WTC11 (cell line): ENCODE measurements around the gene TBX4. TPM values are rescaled to one million over a fixed set of nuclear protein-coding genes. Genes with fewer than 3 reads are reported as not detected.

Experiments used
- ATAC-seq: fragments of 200-7000 bp; cut with Tn5 transposase; 2 replicates; pipeline ENCODE4 v1.10.0; 2021; ENCODE audit warnings: mild to moderate bottlenecking, moderate library complexity
- CTCF ChIA-PET: fragments of 300-600 bp; sonication (Branson Sonifier 250); formaldehyde crosslinking; loops from one replicate; lab custom pipeline; 2021; ENCODE audit warnings: antibody characterized with exemption; lab: Charles Lee
- POLR2A ChIA-PET: fragments of 350-600 bp; sonication (Branson Sonifier 250); formaldehyde crosslinking; loops from one replicate; lab custom pipeline; 2021; ENCODE audit warnings: antibody characterized with exemption; lab: Charles Lee
- DNase-seq: peaks from one replicate; pipeline ENCODE4 v3.0.0; 2021; ENCODE audit warnings: low spot score
- H3K27ac Mint-ChIP-seq: 2 replicates; pipeline ENCODE4 v1.8.0; 2021; ENCODE audit warnings: mixed read lengths
- H3K27me3 Mint-ChIP-seq: 2 replicates; pipeline ENCODE4 v1.8.0; 2021; ENCODE audit warnings: low read depth, mild to moderate bottlenecking, moderate library complexity, mixed read lengths
- H3K36me3 Mint-ChIP-seq: 2 replicates; pipeline ENCODE4 v1.8.0; 2021; ENCODE audit warnings: mixed read lengths
- H3K4me1 Mint-ChIP-seq: 2 replicates; pipeline ENCODE4 v1.8.0; 2022; ENCODE audit warnings: mixed read lengths
- H3K4me3 Mint-ChIP-seq: 2 replicates; pipeline ENCODE4 v1.8.0; 2021; ENCODE audit warnings: mild to moderate bottlenecking, moderate library complexity, mixed read lengths
- H3K9me3 Mint-ChIP-seq: 2 replicates; pipeline ENCODE4 v1.8.0; 2021; ENCODE audit warnings: mixed read lengths
- ETV6 ChIP-seq: sonication (generic); formaldehyde crosslinking; IDR thresholded peaks from 2 replicates; pipeline ENCODE4 v1.8.1; 2022; ENCODE audit warnings: mild to moderate bottlenecking, missing genetic modification reagents
- GABPB1 ChIP-seq: sonication (generic); formaldehyde crosslinking; IDR thresholded peaks from 2 replicates; pipeline ENCODE4 v1.8.1; 2023; ENCODE audit warnings: mild to moderate bottlenecking, missing genetic modification reagents
- IRF2 ChIP-seq: sonication (generic); formaldehyde crosslinking; IDR thresholded peaks from 2 replicates; pipeline ENCODE4 v1.8.0; 2022; ENCODE audit warnings: low read depth, missing genetic modification reagents, borderline replicate concordance
- SMAD3 ChIP-seq: sonication (generic); formaldehyde crosslinking; IDR thresholded peaks from 2 replicates; pipeline ENCODE4 v1.8.0; 2022; ENCODE audit warnings: missing genetic modification reagents, mild to moderate bottlenecking, borderline replicate concordance
- TP53 ChIP-seq: sonication (generic); formaldehyde crosslinking; IDR thresholded peaks from 2 replicates; pipeline ENCODE4 v1.8.1; 2023; ENCODE audit warnings: mild to moderate bottlenecking, missing genetic modification reagents
- ZNF423 ChIP-seq: fragments of 250-450 bp; sonication (Bioruptor Pico); IDR thresholded peaks from 2 replicates; pipeline ENCODE4 v2.1.2; 2022; ENCODE audit warnings: mild to moderate bottlenecking, moderate library complexity
- total RNA-seq: library from RNA; stranded (reverse); gene quantifications from 3 replicates; pipeline ENCODE4 v1.2.3, GENCODE V29; 2021
- TF ChIP-seq, protein P1 (sequence below): sonication (generic); formaldehyde crosslinking; IDR thresholded peaks from 2 replicates; pipeline ENCODE4 v1.8.1; 2022; ENCODE audit warnings: mild to moderate bottlenecking, moderate library complexity, missing genetic modification reagents
- TF ChIP-seq, protein P2 (sequence below): fragments of 250-450 bp; sonication (Bioruptor Pico); IDR thresholded peaks from 2 replicates; pipeline ENCODE4 v1.9.0; 2021; ENCODE audit warnings: mild to moderate bottlenecking
- TF ChIP-seq, protein P3 (sequence below): sonication (generic); formaldehyde crosslinking; IDR thresholded peaks from 2 replicates; pipeline ENCODE4 v1.8.0; 2022; ENCODE audit warnings: missing genetic modification reagents
- TF ChIP-seq, protein P4 (sequence below): sonication (generic); formaldehyde crosslinking; IDR thresholded peaks from 2 replicates; pipeline ENCODE4 v1.8.1; 2023; ENCODE audit warnings: mild to moderate bottlenecking, missing genetic modification reagents
- TF ChIP-seq, protein P5 (sequence below): sonication (generic); formaldehyde crosslinking; IDR thresholded peaks from 2 replicates; pipeline ENCODE4 v1.8.1; 2022; ENCODE audit warnings: missing genetic modification reagents, borderline replicate concordance

The TBX4 gene
- total RNA-seq, 1 experiment from 2014 or later = not detected

DNA sequence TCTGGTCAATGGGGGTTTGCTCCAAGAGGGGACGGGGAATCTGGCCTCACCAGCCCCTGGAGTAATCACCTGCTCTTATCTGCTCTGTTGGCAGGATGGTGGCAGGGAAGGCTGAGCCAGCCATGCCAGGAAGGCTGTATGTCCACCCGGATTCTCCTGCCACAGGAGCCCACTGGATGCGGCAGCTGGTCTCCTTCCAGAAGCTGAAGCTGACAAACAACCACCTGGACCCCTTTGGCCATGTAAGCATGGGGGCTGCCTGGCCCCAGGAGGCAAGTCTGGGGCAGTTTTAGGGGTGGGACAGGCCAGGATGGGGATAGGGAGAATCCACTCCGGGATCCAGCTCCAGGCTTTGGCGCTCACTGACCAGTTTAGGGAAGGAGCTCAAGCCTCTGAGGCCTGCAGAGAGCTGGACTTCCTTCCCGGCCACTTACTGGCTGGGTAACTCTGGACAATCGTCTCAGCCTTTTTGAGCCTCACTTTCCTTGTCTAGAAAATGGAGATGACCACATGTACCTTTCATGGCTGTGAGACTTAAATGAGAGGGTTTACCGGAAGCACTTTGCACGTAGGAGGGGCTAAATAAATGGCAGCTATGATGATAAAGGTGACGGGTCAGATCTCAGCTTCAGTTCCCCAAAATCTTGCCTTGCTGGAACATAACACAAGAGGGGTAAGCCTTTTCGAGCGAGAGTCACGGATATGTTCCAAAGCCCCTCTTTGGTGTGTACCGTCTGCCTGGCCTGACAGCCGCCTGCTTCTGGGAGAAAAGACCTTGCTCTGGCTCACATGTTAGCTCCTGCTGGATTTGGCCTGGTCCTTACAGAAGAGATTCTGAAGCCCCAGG is 15.4 kb downstream of the TBX4 start:
- H3K36me3 Mint-ChIP-seq = no peaks in the 10 kb centered on the region
- DNase-seq = peak; percentile 79
- CTCF ChIA-PET = interaction anchor here (0.6 to 3.0 kb wide), 20 partner anchors 9 to 107 kb away, joined by 3 to 39 read pairs (median 6); no protein-coding TSS in a partner anchor
- POLR2A ChIA-PET = interaction anchor here (0.8 to 1.5 kb wide), 2 partner anchors 9 to 14 kb away, joined by 3 to 4 read pairs; no protein-coding TSS in a partner anchor
- H3K9me3 Mint-ChIP-seq = no peaks in the 10 kb centered on the region
- TF ChIP-seq, protein P1, sequence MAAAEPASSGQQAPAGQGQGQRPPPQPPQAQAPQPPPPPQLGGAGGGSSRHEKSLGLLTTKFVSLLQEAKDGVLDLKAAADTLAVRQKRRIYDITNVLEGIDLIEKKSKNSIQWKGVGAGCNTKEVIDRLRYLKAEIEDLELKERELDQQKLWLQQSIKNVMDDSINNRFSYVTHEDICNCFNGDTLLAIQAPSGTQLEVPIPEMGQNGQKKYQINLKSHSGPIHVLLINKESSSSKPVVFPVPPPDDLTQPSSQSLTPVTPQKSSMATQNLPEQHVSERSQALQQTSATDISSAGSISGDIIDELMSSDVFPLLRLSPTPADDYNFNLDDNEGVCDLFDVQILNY (CRISPR knock-in tag) = no peak
- TF ChIP-seq TP53 (CRISPR knock-in tag) (no peak), ETV6 (CRISPR knock-in tag) (peak; percentile 36; the same call in 1 of the 2 replicates), SMAD3 (no peak), IRF2 (CRISPR knock-in tag) (no peak), GABPB1 (CRISPR knock-in tag) (no peak), ZNF423 (CRISPR knock-in tag) (no peak)
- TF ChIP-seq, protein P2, sequence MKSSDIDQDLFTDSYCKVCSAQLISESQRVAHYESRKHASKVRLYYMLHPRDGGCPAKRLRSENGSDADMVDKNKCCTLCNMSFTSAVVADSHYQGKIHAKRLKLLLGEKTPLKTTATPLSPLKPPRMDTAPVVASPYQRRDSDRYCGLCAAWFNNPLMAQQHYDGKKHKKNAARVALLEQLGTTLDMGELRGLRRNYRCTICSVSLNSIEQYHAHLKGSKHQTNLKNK (CRISPR knock-in tag) = no peak
- TF ChIP-seq, protein P3, sequence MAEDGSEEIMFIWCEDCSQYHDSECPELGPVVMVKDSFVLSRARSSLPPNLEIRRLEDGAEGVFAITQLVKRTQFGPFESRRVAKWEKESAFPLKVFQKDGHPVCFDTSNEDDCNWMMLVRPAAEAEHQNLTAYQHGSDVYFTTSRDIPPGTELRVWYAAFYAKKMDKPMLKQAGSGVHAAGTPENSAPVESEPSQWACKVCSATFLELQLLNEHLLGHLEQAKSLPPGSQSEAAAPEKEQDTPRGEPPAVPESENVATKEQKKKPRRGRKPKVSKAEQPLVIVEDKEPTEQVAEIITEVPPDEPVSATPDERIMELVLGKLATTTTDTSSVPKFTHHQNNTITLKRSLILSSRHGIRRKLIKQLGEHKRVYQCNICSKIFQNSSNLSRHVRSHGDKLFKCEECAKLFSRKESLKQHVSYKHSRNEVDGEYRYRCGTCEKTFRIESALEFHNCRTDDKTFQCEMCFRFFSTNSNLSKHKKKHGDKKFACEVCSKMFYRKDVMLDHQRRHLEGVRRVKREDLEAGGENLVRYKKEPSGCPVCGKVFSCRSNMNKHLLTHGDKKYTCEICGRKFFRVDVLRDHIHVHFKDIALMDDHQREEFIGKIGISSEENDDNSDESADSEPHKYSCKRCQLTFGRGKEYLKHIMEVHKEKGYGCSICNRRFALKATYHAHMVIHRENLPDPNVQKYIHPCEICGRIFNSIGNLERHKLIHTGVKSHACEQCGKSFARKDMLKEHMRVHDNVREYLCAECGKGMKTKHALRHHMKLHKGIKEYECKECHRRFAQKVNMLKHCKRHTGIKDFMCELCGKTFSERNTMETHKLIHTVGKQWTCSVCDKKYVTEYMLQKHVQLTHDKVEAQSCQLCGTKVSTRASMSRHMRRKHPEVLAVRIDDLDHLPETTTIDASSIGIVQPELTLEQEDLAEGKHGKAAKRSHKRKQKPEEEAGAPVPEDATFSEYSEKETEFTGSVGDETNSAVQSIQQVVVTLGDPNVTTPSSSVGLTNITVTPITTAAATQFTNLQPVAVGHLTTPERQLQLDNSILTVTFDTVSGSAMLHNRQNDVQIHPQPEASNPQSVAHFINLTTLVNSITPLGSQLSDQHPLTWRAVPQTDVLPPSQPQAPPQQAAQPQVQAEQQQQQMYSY = peak; percentile 99
- TF ChIP-seq, protein P4, sequence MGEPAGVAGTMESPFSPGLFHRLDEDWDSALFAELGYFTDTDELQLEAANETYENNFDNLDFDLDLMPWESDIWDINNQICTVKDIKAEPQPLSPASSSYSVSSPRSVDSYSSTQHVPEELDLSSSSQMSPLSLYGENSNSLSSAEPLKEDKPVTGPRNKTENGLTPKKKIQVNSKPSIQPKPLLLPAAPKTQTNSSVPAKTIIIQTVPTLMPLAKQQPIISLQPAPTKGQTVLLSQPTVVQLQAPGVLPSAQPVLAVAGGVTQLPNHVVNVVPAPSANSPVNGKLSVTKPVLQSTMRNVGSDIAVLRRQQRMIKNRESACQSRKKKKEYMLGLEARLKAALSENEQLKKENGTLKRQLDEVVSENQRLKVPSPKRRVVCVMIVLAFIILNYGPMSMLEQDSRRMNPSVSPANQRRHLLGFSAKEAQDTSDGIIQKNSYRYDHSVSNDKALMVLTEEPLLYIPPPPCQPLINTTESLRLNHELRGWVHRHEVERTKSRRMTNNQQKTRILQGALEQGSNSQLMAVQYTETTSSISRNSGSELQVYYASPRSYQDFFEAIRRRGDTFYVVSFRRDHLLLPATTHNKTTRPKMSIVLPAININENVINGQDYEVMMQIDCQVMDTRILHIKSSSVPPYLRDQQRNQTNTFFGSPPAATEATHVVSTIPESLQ (CRISPR knock-in tag) = no peak
- TF ChIP-seq, all 79 proteins: peak for 2
- peaks cover 82% of the 10 kb centered on the region for H3K27me3 Mint-ChIP-seq
- H3K4me1 Mint-ChIP-seq = peaks cover 19% of the 10 kb centered on the region
- ATAC-seq = peak; percentile 70
- H3K4me3 Mint-ChIP-seq = peak overlapping the region; percentile 37; the same call in 1 of the 2 replicates
- H3K27ac Mint-ChIP-seq = no peak overlapping the region

DNA sequence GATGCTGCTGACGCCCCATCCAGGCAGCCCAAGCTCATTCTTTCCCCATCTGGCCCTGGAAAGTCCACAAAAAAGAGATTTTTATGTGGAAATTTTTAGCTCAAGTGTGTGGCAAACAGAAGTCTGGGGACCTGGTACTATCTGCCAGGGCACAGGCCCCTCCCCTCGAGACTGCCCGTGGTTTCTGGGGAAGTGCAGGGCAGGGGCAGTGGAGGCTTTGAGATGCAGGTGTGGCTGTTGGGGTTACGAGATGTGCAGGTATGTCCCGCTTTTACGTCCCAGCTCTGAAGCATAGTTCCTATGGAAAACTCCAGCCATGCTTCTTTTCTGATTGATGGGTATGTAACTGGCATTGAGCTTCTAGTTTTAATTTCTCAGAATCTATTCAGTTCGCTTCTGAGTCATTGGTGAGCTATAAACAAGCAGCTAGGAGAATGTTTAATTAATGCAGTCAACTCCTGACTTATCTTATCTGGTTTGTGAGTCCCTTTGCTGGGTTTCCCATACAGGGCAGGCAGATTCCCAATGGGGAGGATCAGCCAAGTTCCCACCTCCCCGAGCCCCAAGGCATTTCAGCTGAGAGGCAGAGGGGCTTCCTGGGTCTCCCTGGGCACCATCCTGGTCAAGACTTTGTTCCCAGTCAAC is 16.2 kb downstream of the TBX4 start:
- H3K27me3 Mint-ChIP-seq = peaks cover 75% of the 10 kb centered on the region
- TF ChIP-seq, protein P5, sequence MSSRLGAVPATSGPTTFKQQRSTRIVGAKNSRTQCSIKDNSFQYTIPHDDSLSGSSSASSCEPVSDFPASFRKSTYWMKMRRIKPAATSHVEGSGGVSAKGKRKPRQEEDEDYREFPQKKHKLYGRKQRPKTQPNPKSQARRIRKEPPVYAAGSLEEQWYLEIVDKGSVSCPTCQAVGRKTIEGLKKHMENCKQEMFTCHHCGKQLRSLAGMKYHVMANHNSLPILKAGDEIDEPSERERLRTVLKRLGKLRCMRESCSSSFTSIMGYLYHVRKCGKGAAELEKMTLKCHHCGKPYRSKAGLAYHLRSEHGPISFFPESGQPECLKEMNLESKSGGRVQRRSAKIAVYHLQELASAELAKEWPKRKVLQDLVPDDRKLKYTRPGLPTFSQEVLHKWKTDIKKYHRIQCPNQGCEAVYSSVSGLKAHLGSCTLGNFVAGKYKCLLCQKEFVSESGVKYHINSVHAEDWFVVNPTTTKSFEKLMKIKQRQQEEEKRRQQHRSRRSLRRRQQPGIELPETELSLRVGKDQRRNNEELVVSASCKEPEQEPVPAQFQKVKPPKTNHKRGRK (CRISPR knock-in tag) = no peak
- CTCF ChIA-PET = interaction anchor here (0.6 to 3.0 kb wide), 21 partner anchors 9 to 106 kb away, joined by 3 to 39 read pairs (median 6); no protein-coding TSS in a partner anchor
- ATAC-seq (no peak), DNase-seq (peak; percentile 10)
- no peak overlapping the region for H3K27ac Mint-ChIP-seq
- POLR2A ChIA-PET = interaction anchor here (0.8 to 1.5 kb wide), 3 partner anchors 10 to 19 kb away, joined by 3 to 4 read pairs (median 3); no protein-coding TSS in a partner anchor
- peaks cover 12% of the 10 kb centered on the region for H3K4me1 Mint-ChIP-seq
- no peaks in the 10 kb centered on the region for H3K9me3 Mint-ChIP-seq
- H3K4me3 Mint-ChIP-seq = no peak overlapping the region
- no peaks in the 10 kb centered on the region for H3K36me3 Mint-ChIP-seq
